Peyer's patch (tissue), 4 donors: Measurements from ENCODE around the gene CLCF1.

Source experiments
- CTCF ChIP-seq, 6 experiments: fragments of 450-650 bp in 4 of 6; fragments of 200-600 bp in 2 of 6; sonication (generic) in 1 of 6; IDR thresholded peaks; one replicate each; pipeline ENCODE4 v1.5.1; 2017 to 2019; ENCODE audit warnings: antibody characterized with exemption in 6 of 6, mild to moderate bottlenecking in 3 of 6, moderate library complexity in 1 of 6
- POLR2A ChIP-seq, 2 donors: fragments of 450-650 bp; IDR thresholded peaks; one replicate each; pipeline ENCODE4 v1.5.1; 2017; ENCODE audit warnings: antibody characterized with exemption in 2 of 2, mild to moderate bottlenecking in 2 of 2, moderate library complexity in 2 of 2

- no peak for TF ChIP-seq CTCF (IDR thresholded peaks at IDR 0.05)
- TF ChIP-seq POLR2A (IDR thresholded peaks at IDR 0.05), result no peak
Measured at GRCh38 chr11:67422891-67423290, 49.5 kb upstream of the CLCF1 start.
